H1 (cell line): Measurements from ENCODE around the gene PIP5K1B. TPM values are rescaled to one million over a fixed set of nuclear protein-coding genes. Genes with fewer than 3 reads are reported as not detected.

Experiments used
- CTCF ChIA-PET: fragments of 300-600 bp; sonication (Branson Sonifier 250); formaldehyde crosslinking; loops from one replicate; lab custom pipeline; 2021; ENCODE audit not compliant: partially characterized antibody; lab: Charles Lee
- POLR2A ChIA-PET: fragments of 300-600 bp; sonication (Branson Sonifier 250); formaldehyde crosslinking; loops from one replicate; lab custom pipeline; 2021; ENCODE audit warnings: inconsistent platforms; ENCODE audit not compliant: partially characterized antibody; lab: Charles Lee
- DNase-seq, 2 experiments: peaks; one replicate each; pipeline versions ENCODE4 v3.0.0 to v3.0.0-alpha.2; 2010 to 2022; ENCODE audit warnings: low spot score in 2 of 2, low read depth in 1 of 2, mixed read lengths in 1 of 2
- FAIRE-seq: peaks from 2 replicates; lab custom pipeline; 2011; peaks lifted over from hg19 to GRCh38; lab: Jason Lieb, UNC
- H2AFZ ChIP-seq: 2 replicates; pipeline ENCODE4 v1.8.1; 2012; ENCODE audit warnings: low read length, inconsistent platforms
- H2AK5ac ChIP-seq: 2 replicates; pipeline ENCODE4 v1.6.1; 2013; ENCODE audit warnings: low read depth, low read length
- H2BK120ac ChIP-seq: replicated peaks from 2 replicates; pipeline ENCODE3; 2013; ENCODE audit warnings: low read depth, low read length, inconsistent platforms
- H2BK12ac ChIP-seq: 2 replicates; pipeline ENCODE4 v1.6.1; 2013; ENCODE audit warnings: low read depth, low read length
- H2BK15ac ChIP-seq: 2 replicates; pipeline ENCODE4 v1.6.1; 2013; ENCODE audit warnings: low read length
- H2BK20ac ChIP-seq: 2 replicates; pipeline ENCODE4 v1.6.1; 2013; ENCODE audit warnings: low read length
- H2BK5ac ChIP-seq: 2 replicates; pipeline ENCODE4 v1.6.1; 2013; ENCODE audit warnings: low read depth, low read length
- H3K14ac ChIP-seq: 2 replicates; pipeline ENCODE4 v1.6.1; 2013; ENCODE audit warnings: inconsistent platforms; ENCODE audit not compliant: insufficient read length
- H3K18ac ChIP-seq: 2 replicates; pipeline ENCODE4 v1.6.1; 2013; ENCODE audit warnings: low read length; ENCODE audit errors: extremely low read depth
- H3K23ac ChIP-seq: 2 replicates; pipeline ENCODE4 v1.6.1; 2013; ENCODE audit warnings: inconsistent platforms; ENCODE audit not compliant: insufficient read length
- H3K23me2 ChIP-seq: 2 replicates; pipeline ENCODE4 v1.6.1; 2013; ENCODE audit warnings: low read depth, low read length
- H3K27ac ChIP-seq: 2 replicates; pipeline ENCODE4 v1.6.1; 2011; ENCODE audit warnings: low read depth, low read length, inconsistent platforms
- H3K27me3 ChIP-seq, 4 experiments: replicated peaks in 1 of 4; 1 replicate in 1 of 4; 2 replicates in 3 of 4; pipeline versions ENCODE4 v1.6.1 to v1.8.1; 2011 to 2013; ENCODE audit warnings: low read length in 3 of 4, mild to moderate bottlenecking in 3 of 4, inconsistent platforms in 2 of 4, mixed read lengths in 2 of 4, moderate library complexity in 1 of 4; ENCODE audit not compliant: control insufficient read depth in 3 of 4, insufficient read depth in 3 of 4; ENCODE audit errors: extremely low read depth in 1 of 4
- H3K36me3 ChIP-seq, 4 experiments: 2 replicates each; pipeline versions ENCODE4 v1.6.1 to v1.8.1; 2011 to 2013; ENCODE audit warnings: mild to moderate bottlenecking in 4 of 4, low read length in 3 of 4, moderate library complexity in 2 of 4, control low read depth in 1 of 4, inconsistent platforms in 1 of 4; ENCODE audit not compliant: insufficient read depth in 4 of 4, control insufficient read depth in 2 of 4
- H3K4ac ChIP-seq: replicated peaks from 2 replicates; pipeline ENCODE3; 2013; ENCODE audit warnings: low read length, low read depth, mixed read lengths, inconsistent platforms; ENCODE audit not compliant: insufficient read length
- H3K4me1 ChIP-seq, 4 experiments: replicated peaks in 1 of 4; 1 replicate in 1 of 4; 2 replicates in 3 of 4; pipeline versions ENCODE4 v1.6.1 to v1.8.1; 2011 to 2013; ENCODE audit warnings: low read length in 3 of 4, inconsistent platforms in 2 of 4, mixed read lengths in 1 of 4; ENCODE audit not compliant: insufficient read depth in 4 of 4, control insufficient read depth in 3 of 4
- H3K4me2 ChIP-seq, 2 experiments: 2 replicates each; pipeline versions ENCODE4 v1.6.1 to v1.8.1; 2011 to 2013; ENCODE audit warnings: low read depth in 2 of 2, low read length in 2 of 2, control low read depth in 1 of 2, inconsistent platforms in 1 of 2, mild to moderate bottlenecking in 1 of 2; ENCODE audit not compliant: insufficient read depth in 1 of 2
- H3K4me3 ChIP-seq, 4 experiments: fragments of 200-600, 300-600 bp in 1 of 4; sonication (generic), shearing (Covaris generic), sonication (Bioruptor Twin) in 1 of 4; 2 replicates each; pipeline versions ENCODE4 v1.5.1 to v1.8.1; 2011 to 2016; ENCODE audit warnings: low read length in 4 of 4, low read depth in 3 of 4, control low read depth in 2 of 4, inconsistent platforms in 2 of 4, mild to moderate bottlenecking in 2 of 4, mixed read lengths in 1 of 4, moderate library complexity in 1 of 4; ENCODE audit not compliant: insufficient read depth in 2 of 4; ENCODE audit errors: extremely low read depth in 1 of 4
- H3K56ac ChIP-seq: replicated peaks from 2 replicates; pipeline ENCODE3; 2013; ENCODE audit warnings: low read depth, mild to moderate bottlenecking, mixed read lengths, low read length, inconsistent platforms; ENCODE audit not compliant: insufficient read length
- H3K79me1 ChIP-seq: 2 replicates; pipeline ENCODE4 v1.6.1; 2013; ENCODE audit warnings: low read depth, low read length, control low read depth
- H3K79me2 ChIP-seq, 2 experiments: 2 replicates each; pipeline versions ENCODE4 v1.6.1 to v1.8.1; 2012 to 2013; ENCODE audit warnings: low read length in 2 of 2, mild to moderate bottlenecking in 2 of 2, inconsistent platforms in 1 of 2; ENCODE audit not compliant: insufficient read depth in 2 of 2, control insufficient read depth in 1 of 2
- H3K9ac ChIP-seq, 4 experiments: replicated peaks in 1 of 4; 1 replicate in 1 of 4; 2 replicates in 3 of 4; pipeline versions ENCODE4 v1.6.1 to v1.8.1; 2011 to 2013; ENCODE audit warnings: low read depth in 3 of 4, low read length in 3 of 4, control low read depth in 2 of 4, mild to moderate bottlenecking in 2 of 4, moderate library complexity in 2 of 4, inconsistent platforms in 1 of 4; ENCODE audit errors: extremely low read depth in 1 of 4
- H3K9me3 ChIP-seq, 2 experiments: 2 replicates each; pipeline versions ENCODE4 v1.6.1 to v1.8.1; 2012 to 2013; ENCODE audit warnings: mild to moderate bottlenecking in 2 of 2, moderate library complexity in 2 of 2, control low read depth in 1 of 2, inconsistent platforms in 1 of 2, low read depth in 1 of 2, low read length in 1 of 2, mixed read lengths in 1 of 2; ENCODE audit not compliant: insufficient read depth in 2 of 2
- H4K20me1 ChIP-seq, 2 experiments: replicated peaks in 1 of 2; 2 replicates each; pipeline versions ENCODE3 to v1.8.1; 2011 to 2013; ENCODE audit warnings: inconsistent platforms in 2 of 2, low read length in 2 of 2, mild to moderate bottlenecking in 1 of 2; ENCODE audit not compliant: insufficient read depth in 2 of 2, control insufficient read depth in 1 of 2
- H4K5ac ChIP-seq: 2 replicates; pipeline ENCODE4 v1.6.1; 2013; ENCODE audit warnings: low read length, low read depth, mixed read lengths, inconsistent platforms; ENCODE audit not compliant: insufficient read length
- H4K8ac ChIP-seq: 2 replicates; pipeline ENCODE4 v1.8.0; 2013; ENCODE audit warnings: mild to moderate bottlenecking, moderate library complexity, low read length, inconsistent platforms; ENCODE audit not compliant: insufficient read depth; ENCODE audit errors: extremely low read depth
- H4K91ac ChIP-seq: replicated peaks from 2 replicates; pipeline ENCODE3; 2013; ENCODE audit warnings: low read length, mixed read lengths, inconsistent platforms; ENCODE audit not compliant: insufficient read length
- E2F6 ChIP-seq: IDR thresholded peaks from 2 replicates; pipeline ENCODE4 v1.6.1; 2012; ENCODE audit warnings: inconsistent platforms
- FOSL1 ChIP-seq: IDR thresholded peaks from 2 replicates; pipeline ENCODE4 v1.6.1; 2011; ENCODE audit warnings: mild to moderate bottlenecking, low read depth, low read length, moderate library complexity; ENCODE audit not compliant: insufficient read depth
- HDAC2 ChIP-seq, 2 experiments: fragments of 300-600 bp in 1 of 2; sonication (generic) in 1 of 2; IDR thresholded peaks; 2 replicates each; pipeline ENCODE4 v1.6.1; 2011 to 2012; ENCODE audit warnings: low read depth in 2 of 2, low read length in 2 of 2, mild to moderate bottlenecking in 2 of 2, moderate library complexity in 2 of 2, borderline replicate concordance in 1 of 2, inconsistent platforms in 1 of 2
- MAFK ChIP-seq: IDR thresholded peaks from 2 replicates; pipeline ENCODE4 v1.6.1; 2012; ENCODE audit warnings: low read depth, mild to moderate bottlenecking, improper control_type of control experiment, low read length
- RXRA ChIP-seq: IDR thresholded peaks from 2 replicates; pipeline ENCODE4 v1.6.1; 2011; ENCODE audit warnings: low read depth, mild to moderate bottlenecking, low read length, moderate library complexity; ENCODE audit not compliant: insufficient read depth
- SP1 ChIP-seq: IDR thresholded peaks from 2 replicates; pipeline ENCODE4 v1.6.1; 2011; ENCODE audit warnings: low read depth, low read length
- TBP ChIP-seq: IDR thresholded peaks from 2 replicates; pipeline ENCODE4 v1.6.1; 2011; ENCODE audit warnings: low read depth, low read length, improper control_type of control experiment
- WGBS, 2 experiments: shearing (Covaris generic) in 1 of 2; methylation state at CpG; one replicate each; pipeline versions ENCODE4 v1.1.6 to v1.1.7; 2013 to 2015; ENCODE audit warnings: low lambda C conversion rate in 2 of 2, mixed read lengths in 2 of 2, inconsistent platforms in 1 of 2, low coverage in 1 of 2, missing lambda C conversion rate in 1 of 2; ENCODE audit not compliant: insufficient replicate concordance in 2 of 2, insufficient coverage in 1 of 2, insufficient read length in 1 of 2; ENCODE audit errors: extremely low coverage in 1 of 2, missing lambda C conversion rate in 1 of 2; 5-methylcytosine and 5-hydroxymethylcytosine counted together
- polyA plus RNA-seq, 7 experiments: library from polyadenylated mRNA; depleted of rRNA in 3 of 7; stranded (reverse) in 5 of 7; unstranded in 2 of 7; fragments of >200 nt in 5 of 7; fragments of 200-250 nt in 2 of 7; gene quantifications; 1 replicate in 5 of 7; 2 replicates in 1 of 7; 4 replicates in 1 of 7; pipeline versions ENCODE4 v1.2.1 to v1.2.3, GENCODE V29; 2011 to 2013; ENCODE audit warnings: missing spikeins in 2 of 7, mixed read lengths in 2 of 7
- total RNA-seq: library from RNA; stranded (reverse); fragmentation: NEBNext Ultra II Directional; extraction: Animal tissue kit (Norgen Biotek cat#: 25700); gene quantifications from 2 replicates; pipeline ENCODE4 v1.2.1, GENCODE V29; 2021

PIP5K1B gene
- total and polyA plus RNA-seq, 2 of the 8 experiments (the other 6 are each of a cell fraction or from before 2014, with no cell fraction given) = 4.7 to 7.7 TPM

DNA sequence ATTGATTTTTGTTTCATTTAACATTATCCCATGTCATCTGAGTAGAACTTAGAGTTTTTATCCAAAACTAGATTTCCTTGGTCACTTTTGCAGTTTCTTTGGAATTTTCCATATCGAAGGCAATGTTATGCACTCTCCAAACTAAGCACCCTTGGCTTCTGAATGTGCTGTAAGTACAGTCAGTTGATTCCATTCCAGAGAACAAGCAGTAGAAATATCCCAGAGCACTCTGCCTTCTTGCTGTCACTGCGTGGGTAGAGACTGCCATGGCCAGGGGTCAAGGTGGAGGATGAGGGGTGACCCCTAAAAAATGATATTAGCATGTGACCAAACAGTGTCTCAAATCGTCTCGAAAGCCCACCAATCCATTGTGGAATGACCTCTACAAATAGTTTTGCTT is 36.2 kb downstream of the PIP5K1B start:
- Histone ChIP-seq H3K4me1 (peaks cover 0 to 5% (median under 1%) of the 10 kb centered on the region in 4 experiments; a peak in 4 of 7 replicates), H3K36me3 (no peaks in the 10 kb centered on the region), H3K27me3 (no peaks in the 10 kb centered on the region), H4K91ac (no peak overlapping the region), H3K9me3 (no peaks in the 10 kb centered on the region), H4K5ac (no peak overlapping the region), H3K79me1 (no peaks in the 10 kb centered on the region; the same call in 1 of the 2 replicates), H3K4me2 (no peak overlapping the region), H2BK15ac (no peak overlapping the region), H2AFZ (no peak overlapping the region), H3K56ac (no peak overlapping the region), H3K9ac (no peak overlapping the region), H2BK5ac (no peak overlapping the region), H3K18ac (no peak overlapping the region), H2BK12ac (no peak overlapping the region), H3K23ac (no peak overlapping the region)
- POLR2A ChIA-PET = interaction anchor here (2.2 kb wide), 1 partner anchor 19 kb away, joined by 5 read pairs; no protein-coding TSS in a partner anchor
- TF ChIP-seq MAFK (no peak), HDAC2 (IDR thresholded peaks at IDR 0.05; ENCODE audit: borderline replicate concordance in 1 of 2, low read depth in 2 of 2, low read length in 2 of 2) (no peak), RXRA (no peak), SP1 (no peak), TBP (no peak), FOSL1 (no peak), E2F6 (no peak)
- TF ChIP-seq, all 59 proteins: peak for 0
- H2BK20ac ChIP-seq = no peak overlapping the region
- no peaks in the 10 kb centered on the region for H3K79me2 ChIP-seq
- H3K27ac ChIP-seq = no peak overlapping the region
- H2AK5ac ChIP-seq = no peak overlapping the region
- H3K14ac ChIP-seq = no peak overlapping the region
- WGBS, 2 experiments = 89% methylated on average over 4 of the region's 4 CpGs; no CpG with 5 or more reads in 1 of the 2 experiments
- no peak overlapping the region for H4K8ac ChIP-seq
- H3K23me2 ChIP-seq = no peaks in the 10 kb centered on the region
- no peak for FAIRE-seq
- H2BK120ac ChIP-seq = no peak overlapping the region
- H3K4ac ChIP-seq = no peak overlapping the region
- no peak for DNase-seq
- CTCF ChIA-PET = interaction anchor here (0.9 to 1.0 kb wide), 2 partner anchors 23 to 262 kb away, joined by 3 to 4 read pairs; no protein-coding TSS in a partner anchor
- no peaks in the 10 kb centered on the region for H4K20me1 ChIP-seq
- H3K4me3 ChIP-seq = no peak overlapping the region
